HCT116 (cell line): ENCODE data around the gene ATRAID. TPM values are rescaled to one million over a fixed set of nuclear protein-coding genes. Genes with fewer than 3 reads are reported as not detected.

Experiments used
- ATAC-seq: fragments of 200-7000 bp; cut with Tn5 transposase; 2 replicates; pipeline ENCODE4 v1.9.1; 2020; ENCODE audit warnings: mild to moderate bottlenecking, moderate library complexity
- BruUV-seq: library from RNA; stranded (reverse); fragments of 400-500 nt; replicated peaks from 2 replicates; lab custom pipeline; 2021; lab: Mats Ljungman, UMichigan
- CTCF ChIA-PET: fragments of 300-600 bp; sonication (Branson Sonifier 250); formaldehyde crosslinking; loops from one replicate; lab custom pipeline; 2021; ENCODE audit warnings: antibody characterized with exemption; lab: Charles Lee
- POLR2A ChIA-PET: fragments of 300-600, 350-600 bp; sonication (Branson Sonifier 250); formaldehyde crosslinking; loops from one replicate; lab custom pipeline; 2021; ENCODE audit warnings: antibody characterized with exemption; lab: Charles Lee
- RAD21 ChIA-PET, 2 experiments: fragments of 300-600 bp; sonication (Branson Sonifier 250); formaldehyde crosslinking; loops; one replicate each; lab custom pipeline; 2023; ENCODE audit warnings: low total read pairs in 2 of 2; ENCODE audit not compliant: uncharacterized antibody in 2 of 2, unreplicated experiment in 2 of 2, low non-redundant PET in 1 of 2; lab: Charles Lee
- DNase-seq: peaks from one replicate; pipeline ENCODE4 v3.0.0-alpha.2; 2010; ENCODE audit warnings: low read depth, low spot score
- H2AFZ ChIP-seq: fragments of 200-600 bp; shearing (Covaris generic), sonication (generic); 2 replicates; pipeline ENCODE4 v1.6.1; 2017; ENCODE audit warnings: low read depth, mixed run types, mixed read lengths, antibody characterized with exemption, low read length; ENCODE audit not compliant: poor library complexity, severe bottlenecking
- H3K27ac ChIP-seq: 2 replicates; pipeline ENCODE4 v1.5.1; 2012; ENCODE audit warnings: low read depth, low read length
- H3K27me3 ChIP-seq: fragments of 200-600 bp; sonication (generic); 2 replicates; pipeline ENCODE4 v1.6.1; 2016; ENCODE audit warnings: mixed run types, low read length, mixed read lengths; ENCODE audit not compliant: insufficient read depth
- H3K36me3 ChIP-seq, 2 experiments: fragments of 200-500 bp in 1 of 2; fragments of 200-600 bp in 1 of 2; sonication (Bioruptor generic) in 1 of 2; sonication (generic) in 1 of 2; 2 replicates each; pipeline versions ENCODE4 v1.5.1 to v1.6.1; 2014 to 2016; ENCODE audit warnings: low read length in 2 of 2, inconsistent platforms in 1 of 2, mixed read lengths in 1 of 2, mixed run types in 1 of 2; ENCODE audit not compliant: insufficient read depth in 2 of 2, control insufficient read depth in 1 of 2
- H3K4me1 ChIP-seq, 2 experiments: fragments of 200-600 bp in 1 of 2; sonication (generic) in 1 of 2; 2 replicates each; pipeline versions ENCODE4 v1.5.1 to v1.6.1; 2012 to 2017; ENCODE audit warnings: low read length in 2 of 2, inconsistent platforms in 1 of 2, mild to moderate bottlenecking in 1 of 2, mixed read lengths in 1 of 2, mixed run types in 1 of 2, moderate library complexity in 1 of 2; ENCODE audit not compliant: insufficient read depth in 2 of 2, control insufficient read depth in 1 of 2
- H3K4me2 ChIP-seq: fragments of 200-600 bp; sonication (generic); 2 replicates; pipeline ENCODE4 v1.6.1; 2017; ENCODE audit warnings: mixed run types, low read length, mixed read lengths
- H3K4me3 ChIP-seq, 2 experiments: fragments of 200-600 bp in 1 of 2; sonication (generic) in 1 of 2; replicated peaks in 1 of 2; 2 replicates each; pipeline ENCODE4 v1.5.1; 2011 to 2016; ENCODE audit warnings: low read length in 2 of 2, control low read depth in 1 of 2, low read depth in 1 of 2, mild to moderate bottlenecking in 1 of 2, mixed read lengths in 1 of 2, mixed run types in 1 of 2
- H3K79me2 ChIP-seq: fragments of 200-600 bp; sonication (generic); 2 replicates; pipeline ENCODE4 v1.6.1; 2017; ENCODE audit warnings: mild to moderate bottlenecking, mixed run types, low read length, moderate library complexity, mixed read lengths; ENCODE audit not compliant: insufficient read depth
- H3K9ac ChIP-seq: fragments of 200-600 bp; sonication (generic); 2 replicates; pipeline ENCODE4 v1.6.1; 2016; ENCODE audit warnings: low read length, mixed read lengths
- H3K9me2 ChIP-seq: fragments of 200-600 bp; sonication (generic), shearing (Covaris generic); 2 replicates; pipeline ENCODE4 v1.6.1; 2017; ENCODE audit warnings: mixed run types, mild to moderate bottlenecking, moderate library complexity; ENCODE audit not compliant: insufficient read depth
- H3K9me3 ChIP-seq, 2 experiments: fragments of 200-500 bp in 1 of 2; fragments of 200-600 bp in 1 of 2; sonication (Bioruptor generic) in 1 of 2; sonication (generic) in 1 of 2; 2 replicates each; pipeline ENCODE4 v1.6.1; 2014 to 2017; ENCODE audit warnings: low read length in 2 of 2, mixed read lengths in 2 of 2, inconsistent platforms in 1 of 2, low read depth in 1 of 2, mild to moderate bottlenecking in 1 of 2, mixed run types in 1 of 2, moderate library complexity in 1 of 2; ENCODE audit not compliant: control insufficient read depth in 1 of 2, insufficient read depth in 1 of 2
- H4K20me1 ChIP-seq: fragments of 200-600 bp; sonication (generic), shearing (Covaris generic); 2 replicates; pipeline ENCODE4 v1.6.1; 2017; ENCODE audit warnings: mixed run types, mild to moderate bottlenecking, moderate library complexity; ENCODE audit not compliant: insufficient read depth
- ATF3 ChIP-seq: IDR thresholded peaks from 2 replicates; pipeline ENCODE4 v1.6.1; 2012
- CBX3 ChIP-seq: IDR thresholded peaks from 2 replicates; pipeline ENCODE4 v1.6.1; 2012; ENCODE audit warnings: low read depth
- CEBPB ChIP-seq: IDR thresholded peaks from 2 replicates; pipeline ENCODE4 v1.6.1; 2012; ENCODE audit warnings: low read depth
- CTCF ChIP-seq, 3 experiments: fragments of 200-600 bp in 1 of 3; sonication (generic) in 1 of 3; IDR thresholded peaks in 2 of 3; conservative IDR thresholded peaks in 1 of 3; 2 replicates each; pipeline ENCODE4 v1.5.1; 2012 to 2017; ENCODE audit warnings: low read depth in 2 of 3, low read length in 2 of 3, antibody characterized with exemption in 1 of 3, borderline replicate concordance in 1 of 3, control low read depth in 1 of 3, mild to moderate bottlenecking in 1 of 3, mixed read lengths in 1 of 3, mixed run types in 1 of 3, moderate library complexity in 1 of 3; ENCODE audit not compliant: insufficient read depth in 1 of 3
- EGR1 ChIP-seq: IDR thresholded peaks from 2 replicates; pipeline ENCODE4 v1.6.1; 2012; ENCODE audit warnings: low read depth
- ELF1 ChIP-seq: IDR thresholded peaks from 2 replicates; pipeline ENCODE4 v1.6.1; 2012; ENCODE audit warnings: low read depth, borderline replicate concordance
- EZH2 ChIP-seq: fragments of 200-600 bp; sonication (generic); IDR thresholded peaks from 2 replicates; pipeline ENCODE4 v1.6.1; 2017; ENCODE audit warnings: antibody characterized with exemption, mixed run types
- EZH2phosphoT487 ChIP-seq: fragments of 200-600 bp; IDR thresholded peaks from 2 replicates; pipeline ENCODE4 v1.6.1; 2018; ENCODE audit warnings: antibody characterized with exemption, borderline replicate concordance
- JUND ChIP-seq: IDR thresholded peaks from 2 replicates; pipeline ENCODE4 v1.6.1; 2012
- MAX ChIP-seq: IDR thresholded peaks from 2 replicates; pipeline ENCODE4 v1.6.1; 2012
- YY1 ChIP-seq: IDR thresholded peaks from 2 replicates; pipeline ENCODE4 v1.6.1; 2011; ENCODE audit warnings: low read length, low read depth, moderate library complexity, mild to moderate bottlenecking; ENCODE audit not compliant: insufficient replicate concordance; ENCODE audit errors: extremely low read depth
- intact Hi-C: fragments of 100-400 bp; cut with micrococcal nuclease; formaldehyde crosslinking; loops from 2 replicates; pipeline ENCODE4 v1.10.0; 2022
- total RNA-seq: library from RNA; stranded (reverse); gene quantifications from one replicate; pipeline ENCODE4 v1.2.1, GENCODE V29; 2021; ENCODE audit not compliant: unreplicated experiment

The ATRAID gene
- total RNA-seq, 1 experiment from 2014 or later = 93.6 TPM

GRCh38 chr2:27185331-27186026 lies 26.4 kb upstream of the ATRAID start (continued):
- TF ChIP-seq CTCF (IDR thresholded peaks at IDR 0.05 in 2 of 3, conservative IDR thresholded peaks at IDR 0.05 in 1 of 3; ENCODE audit: borderline replicate concordance in 1 of 3, insufficient read depth in 1 of 3, low read depth in 2 of 3, low read length in 2 of 3) = no peak

GRCh38 chr2:27186613-27187345 lies 25.1 kb upstream of the ATRAID start:
- Histone ChIP-seq H3K4me2 (no peak overlapping the region), H3K27ac (no peak overlapping the region), H3K79me2 (no peaks in the 10 kb centered on the region), H4K20me1 (no peaks in the 10 kb centered on the region), H3K9ac (no peak overlapping the region), H2AFZ (no peak overlapping the region), H3K4me1 (no peaks in the 10 kb centered on the region), H3K9me3 (no peaks in the 10 kb centered on the region), H3K9me2 (no peaks in the 10 kb centered on the region), H3K36me3 (no peaks in the 10 kb centered on the region), H3K4me3 (no peak overlapping the region), H3K27me3 (no peaks in the 10 kb centered on the region)
- TF ChIP-seq JUND (no peak), YY1 (no peak), EZH2phosphoT487 (no peak), ELF1 (no peak), CEBPB (no peak), ATF3 (no peak), EZH2 (no peak), EGR1 (no peak), CBX3 (no peak), MAX (no peak)
- no peak for DNase-seq
- ATAC-seq = no peak
- no TSS peak for BruUV-seq
- ChIA-PET POLR2A (no interaction called here), RAD21 (no interaction called here), CTCF (no interaction called here)
- intact Hi-C loops = no loop called here
